Breast epithelium (tissue), 4 donors: ENCODE results near the gene CD28. TPM values are rescaled to one million over a fixed set of nuclear protein-coding genes. Genes with fewer than 3 reads are reported as not detected.

Experiments used
- DNase-seq, 2 donors: peaks; one replicate each; pipeline ENCODE4 v3.0.0-alpha.2; 2019; ENCODE audit warnings: low spot score in 2 of 2
- H3K27ac ChIP-seq, 2 donors: fragments of 200-600 bp; sonication (generic) in 1 of 2; one replicate each; pipeline ENCODE4 v1.5.1; 2016 to 2019; ENCODE audit warnings: mild to moderate bottlenecking in 1 of 2
- H3K27me3 ChIP-seq, 2 donors: fragments of 200-600 bp; sonication (generic) in 1 of 2; one replicate each; pipeline versions ENCODE4 v1.5.1 to v1.6.0; 2017 to 2019; ENCODE audit warnings: control low read depth in 1 of 2, mild to moderate bottlenecking in 1 of 2
- H3K36me3 ChIP-seq: fragments of 200-600 bp; one replicate; pipeline ENCODE4 v1.5.1; 2019
- H3K4me1 ChIP-seq, 2 donors: fragments of 200-600 bp; sonication (generic); one replicate each; pipeline ENCODE4 v1.5.1; 2016 to 2019; ENCODE audit warnings: control low read depth in 1 of 2
- H3K4me3 ChIP-seq, 3 donors: fragments of 200-600 bp; sonication (generic); 1 replicate in 2 of 3; 2 replicates in 1 of 3; pipeline ENCODE4 v1.5.1; 2016 to 2019; ENCODE audit warnings: mild to moderate bottlenecking in 3 of 3, moderate library complexity in 2 of 3
- H3K9me3 ChIP-seq, 2 donors: fragments of 200-600 bp; sonication (generic) in 1 of 2; one replicate each; pipeline ENCODE4 v1.5.1; 2016 to 2019; ENCODE audit warnings: control low read depth in 1 of 2
- CTCF ChIP-seq, 3 donors: fragments of 450-650 bp; IDR thresholded peaks; one replicate each; pipeline ENCODE4 v1.5.1; 2016 to 2017; ENCODE audit warnings: antibody characterized with exemption in 3 of 3, mild to moderate bottlenecking in 3 of 3, moderate library complexity in 3 of 3
- POLR2A ChIP-seq: fragments of 450-650 bp; IDR thresholded peaks from one replicate; pipeline ENCODE4 v1.6.1; 2016; ENCODE audit warnings: antibody characterized with exemption, mild to moderate bottlenecking, moderate library complexity
- POLR2AphosphoS5 ChIP-seq, 3 donors: sonication (generic); formaldehyde crosslinking; IDR thresholded peaks; one replicate each; pipeline ENCODE4 v1.6.1; 2017; ENCODE audit warnings: antibody characterized with exemption in 3 of 3
- intact Hi-C: fragments of 100-400 bp; cut with DNase I; formaldehyde crosslinking; loops from one replicate; pipeline ENCODE4 v1.15.1; 2023; ENCODE audit warnings: low total_unique reads
- total RNA-seq, 3 donors: library from RNA; depleted of rRNA; stranded (reverse); fragments of >200 nt; gene quantifications; one replicate each; pipeline ENCODE4 v1.1.0, GENCODE V29; 2016

Gene CD28
- total RNA-seq, 3 donors from 2014 or later, result 2.2 to 4.2 (median 2.9) TPM

DNA sequence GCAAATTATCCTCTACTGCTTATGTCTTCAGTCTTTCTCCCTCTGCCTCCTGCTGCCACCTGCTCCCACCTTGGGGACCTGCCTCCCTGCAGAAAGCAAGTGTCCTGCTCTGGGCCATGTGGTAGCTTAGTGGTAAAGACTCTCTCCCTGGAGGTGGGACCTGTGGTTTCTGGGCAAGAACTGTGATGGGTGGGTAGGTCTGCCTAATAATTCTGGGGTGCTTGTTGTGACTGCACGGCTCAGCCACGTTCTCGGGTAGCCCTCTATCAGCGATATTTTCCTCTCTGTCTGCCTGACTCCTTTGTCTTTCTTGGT, 16.4 kb upstream of the CD28 start:
- no peaks in the 10 kb centered on the region for H3K36me3 ChIP-seq
- no peak for DNase-seq
- H3K27me3 ChIP-seq, result no peaks in the 10 kb centered on the region
- H3K9me3 ChIP-seq, result no peaks in the 10 kb centered on the region
- H3K4me3 ChIP-seq, result no peak overlapping the region
- H3K4me1 ChIP-seq, result peaks cover 0 to 3% of the 10 kb centered on the region in 2 donors
- TF ChIP-seq CTCF (IDR thresholded peaks at IDR 0.05) (no peak), POLR2A (no peak)
- intact Hi-C loops, result no loop called here
- peak overlapping the region; percentile 6 to 33 for H3K27ac ChIP-seq

- intact Hi-C loops, result no loop called here
- TF ChIP-seq CTCF (IDR thresholded peaks at IDR 0.05) (no peak), POLR2A (no peak), POLR2AphosphoS5 (IDR thresholded peaks at IDR 0.05) (no peak)
- no peak for DNase-seq
- no peaks in the 10 kb centered on the region for H3K27me3 ChIP-seq
- no peak overlapping the region for H3K4me3 ChIP-seq
- no peaks in the 10 kb centered on the region for H3K4me1 ChIP-seq
- H3K9me3 ChIP-seq, result no peaks in the 10 kb centered on the region
- no peaks in the 10 kb centered on the region for H3K36me3 ChIP-seq
- peak overlapping the region; percentile 6 to 33 for H3K27ac ChIP-seq
These were observed 15.9 kb upstream of the CD28 start for GRCh38 chr2:203690441-203691047.

- H3K27ac ChIP-seq, result peak overlapping the region in 1 of 2 donors; percentile 6
These were observed 15.3 kb upstream of the CD28 start for GRCh38 chr2:203691149-203691548.

DNA sequence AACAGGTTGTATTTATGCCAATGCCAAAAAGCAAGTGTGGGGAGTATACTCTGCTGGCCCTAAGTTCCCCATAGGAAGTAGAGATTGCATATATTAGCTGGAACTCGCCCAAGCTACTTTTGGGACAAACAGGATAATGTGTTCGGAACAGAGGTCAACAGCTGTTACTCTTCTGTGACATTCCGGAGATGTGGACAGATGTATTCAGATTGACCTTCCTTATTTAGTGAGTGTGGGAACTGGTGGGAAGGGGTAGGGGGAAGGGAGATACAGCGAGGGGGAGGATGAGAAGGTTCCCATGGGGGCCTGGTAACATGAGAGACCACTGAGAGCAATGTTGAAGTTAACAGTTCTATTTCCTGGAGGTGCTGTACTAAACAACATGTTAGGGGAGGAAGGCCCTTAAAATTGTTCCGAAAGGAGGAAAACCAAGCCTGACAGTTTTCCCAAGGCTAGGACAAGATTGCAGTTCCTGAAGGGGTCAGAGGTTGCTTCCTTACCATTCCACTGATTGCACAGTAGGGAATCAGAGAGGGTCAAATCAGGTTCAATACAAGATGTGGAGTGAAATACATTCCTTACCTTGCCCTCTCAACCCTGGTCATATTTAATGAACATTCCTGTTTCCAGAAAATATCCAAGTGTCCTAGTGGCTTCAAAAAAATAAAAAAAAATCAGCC, 14.3 kb upstream of the CD28 start:
- Histone ChIP-seq H3K9me3 (no peaks in the 10 kb centered on the region), H3K27me3 (no peaks in the 10 kb centered on the region), H3K27ac (peak overlapping the region in 1 of 2 donors; percentile 54), H3K4me3 (no peak overlapping the region), H3K36me3 (no peaks in the 10 kb centered on the region), H3K4me1 (no peaks in the 10 kb centered on the region)
- DNase-seq, result no peak
- intact Hi-C loops, result no loop called here
- TF ChIP-seq CTCF (IDR thresholded peaks at IDR 0.05) (no peak), POLR2AphosphoS5 (IDR thresholded peaks at IDR 0.05) (no peak), POLR2A (no peak)

More at GRCh38 chr2:203691149-203691548, 15.3 kb upstream of the CD28 start:
- Histone ChIP-seq H3K36me3 (no peaks in the 10 kb centered on the region), H3K4me1 (no peaks in the 10 kb centered on the region), H3K4me3 (no peak overlapping the region), H3K27me3 (no peaks in the 10 kb centered on the region), H3K9me3 (no peaks in the 10 kb centered on the region)
- no peak for DNase-seq
- TF ChIP-seq POLR2A (no peak), CTCF (IDR thresholded peaks at IDR 0.05) (no peak), POLR2AphosphoS5 (IDR thresholded peaks at IDR 0.05) (no peak)
- intact Hi-C loops, result no loop called here

GRCh38 chr2:203693242-203693879, 13.1 kb upstream of the CD28 start:
- H3K9me3 ChIP-seq, result no peaks in the 10 kb centered on the region
- H3K4me3 ChIP-seq, result no peak overlapping the region
- no peak for DNase-seq
- H3K27ac ChIP-seq, result no peak overlapping the region
- no peaks in the 10 kb centered on the region for H3K4me1 ChIP-seq
- no peaks in the 10 kb centered on the region for H3K27me3 ChIP-seq
- intact Hi-C loops, result no loop called here
- no peak for TF ChIP-seq CTCF (IDR thresholded peaks at IDR 0.05)
- TF ChIP-seq POLR2AphosphoS5 (IDR thresholded peaks at IDR 0.05), result no peak
- TF ChIP-seq POLR2A, result no peak
- H3K36me3 ChIP-seq, result no peaks in the 10 kb centered on the region
